ENCODE results near the gene FARP1. TPM values are rescaled to one million over a fixed set of nuclear protein-coding genes. Genes with fewer than 3 reads are reported as not detected.

The FARP1 gene
- total and polyA plus RNA-seq, 2 of the 13 experiments (the other 11 are each of a cell fraction or from before 2014, with no cell fraction given), result 70.6 to 126 TPM

GRCh38 chr13:98144801-98145350 is 2.0 kb downstream of the FARP1 start (continued):
- TF ChIP-seq GRHL1 (CRISPR knock-in tag; conservative IDR thresholded peaks at IDR 0.05) (no peak), HNF1A (IDR thresholded peaks at IDR 0.05; ENCODE audit: low read depth) (no peak), HNF1A (CRISPR knock-in tag; IDR thresholded peaks at IDR 0.05; ENCODE audit: borderline replicate concordance) (no peak), POLR2AphosphoS5 (IDR thresholded peaks at IDR 0.05; ENCODE audit: low read depth, low read length) (peak; percentile 51; the same call in 1 of the 2 replicates), ZFX (CRISPR knock-in tag; IDR thresholded peaks at IDR 0.05; ENCODE audit: low read depth) (0 out of 2 replicates have a peak, but pooled peaks have one; percentile 16), ZC3H4 (CRISPR knock-in tag; IDR thresholded peaks at IDR 0.05; ENCODE audit: borderline replicate concordance) (no peak), MTERF4 (CRISPR knock-in tag; IDR thresholded peaks at IDR 0.05) (no peak), MTF1 (CRISPR knock-in tag; IDR thresholded peaks at IDR 0.05) (no peak), ZNF331 (CRISPR knock-in tag; IDR thresholded peaks at IDR 0.05) (no peak), ZNF775 (CRISPR knock-in tag; IDR thresholded peaks at IDR 0.05; ENCODE audit: borderline replicate concordance) (no peak), ZNF354B (CRISPR knock-in tag; IDR thresholded peaks at IDR 0.05) (no peak), SRSF1 (optimal IDR thresholded peaks at IDR 0.05; ENCODE audit: low read depth, low read length) (no peak), PPARG (CRISPR knock-in tag; conservative IDR thresholded peaks at IDR 0.05) (no peak), NCOA5 (CRISPR knock-in tag; IDR thresholded peaks at IDR 0.05) (no peak), POLR2AphosphoS2 (IDR thresholded peaks at IDR 0.05; ENCODE audit: low read depth, low read length) (no peak), SRSF4 (IDR thresholded peaks at IDR 0.05; ENCODE audit: low read depth, low read length, poor library complexity, severe bottlenecking) (no peak), ZNF205 (CRISPR knock-in tag; IDR thresholded peaks at IDR 0.05) (no peak)
- TF ChIP-seq, protein P1, sequence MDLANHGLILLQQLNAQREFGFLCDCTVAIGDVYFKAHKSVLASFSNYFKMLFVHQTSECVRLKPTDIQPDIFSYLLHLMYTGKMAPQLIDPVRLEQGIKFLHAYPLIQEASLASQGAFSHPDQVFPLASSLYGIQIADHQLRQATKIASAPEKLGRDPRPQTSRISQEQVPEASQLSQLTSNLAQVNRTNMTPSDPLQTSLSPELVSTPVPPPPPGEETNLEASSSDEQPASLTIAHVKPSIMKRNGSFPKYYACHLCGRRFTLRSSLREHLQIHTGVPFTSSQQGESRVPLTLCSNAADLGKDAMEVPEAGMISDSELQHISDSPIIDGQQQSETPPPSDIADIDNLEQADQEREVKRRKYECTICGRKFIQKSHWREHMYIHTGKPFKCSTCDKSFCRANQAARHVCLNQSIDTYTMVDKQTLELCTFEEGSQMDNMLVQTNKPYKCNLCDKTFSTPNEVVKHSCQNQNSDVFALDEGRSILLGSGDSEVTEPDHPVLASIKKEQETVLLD (CRISPR knock-in tag; IDR thresholded peaks at IDR 0.05; ENCODE audit: low read depth), result no peak
- TF ChIP-seq, protein P2, sequence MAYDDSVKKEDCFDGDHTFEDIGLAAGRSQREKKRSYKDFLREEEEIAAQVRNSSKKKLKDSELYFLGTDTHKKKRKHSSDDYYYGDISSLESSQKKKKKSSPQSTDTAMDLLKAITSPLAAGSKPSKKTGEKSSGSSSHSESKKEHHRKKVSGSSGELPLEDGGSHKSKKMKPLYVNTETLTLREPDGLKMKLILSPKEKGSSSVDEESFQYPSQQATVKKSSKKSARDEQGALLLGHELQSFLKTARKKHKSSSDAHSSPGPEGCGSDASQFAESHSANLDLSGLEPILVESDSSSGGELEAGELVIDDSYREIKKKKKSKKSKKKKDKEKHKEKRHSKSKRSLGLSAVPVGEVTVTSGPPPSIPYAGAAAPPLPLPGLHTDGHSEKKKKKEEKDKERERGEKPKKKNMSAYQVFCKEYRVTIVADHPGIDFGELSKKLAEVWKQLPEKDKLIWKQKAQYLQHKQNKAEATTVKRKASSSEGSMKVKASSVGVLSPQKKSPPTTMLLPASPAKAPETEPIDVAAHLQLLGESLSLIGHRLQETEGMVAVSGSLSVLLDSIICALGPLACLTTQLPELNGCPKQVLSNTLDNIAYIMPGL (CRISPR knock-in tag; IDR thresholded peaks at IDR 0.05; ENCODE audit: borderline replicate concordance in 1 of 2, low read depth in 1 of 2), result 0 out of 4 replicates have a peak, but pooled peaks of 1 of the 2 experiments have one; percentile 19

Data from HepG2 (cell line).